Naive thymus-derived CD4-positive, alpha-beta T cell (primary cell): ENCODE data around the gene SLC29A1. TPM values are rescaled to one million over a fixed set of nuclear protein-coding genes. Genes with fewer than 3 reads are reported as not detected.
A peak's percentile ranks its signal among the peaks of the same experiment; 100 is the strongest.

Experiments
- ATAC-seq: fragments of 150-1000 bp; cut with Tn5 transposase; 2 replicates; pipeline ENCODE4 v1.10.0; 2021; ENCODE audit warnings: mild to moderate bottlenecking, moderate library complexity
- CTCF ChIA-PET: fragments of 350-600 bp; sonication (Branson Sonifier 250); formaldehyde crosslinking; loops from one replicate; lab custom pipeline; 2021; ENCODE audit warnings: antibody characterized with exemption; lab: Charles Lee
- POLR2A ChIA-PET: fragments of 350-600 bp; sonication (Branson Sonifier 250); formaldehyde crosslinking; loops from one replicate; lab custom pipeline; 2021; ENCODE audit warnings: antibody characterized with exemption, inconsistent platforms; lab: Charles Lee
- DNase-seq, 9 donors: peaks; one replicate each; pipeline versions ENCODE4 v3.0.0 to v3.0.0-alpha.2; 2020 to 2022; ENCODE audit warnings: mixed read lengths in 1 of 9
- H3K27ac ChIP-seq: one replicate; pipeline ENCODE4 v1.7.0; 2013; ENCODE audit warnings: mild to moderate bottlenecking, low read depth, low read length, moderate library complexity
- H3K27me3 ChIP-seq, 2 donors: one replicate each; pipeline ENCODE4 v1.7.0; 2013; ENCODE audit warnings: low read length in 2 of 2, mild to moderate bottlenecking in 2 of 2, moderate library complexity in 2 of 2; ENCODE audit not compliant: control insufficient read depth in 2 of 2, insufficient read depth in 2 of 2
- H3K36me3 ChIP-seq, 3 experiments: 1 replicate in 2 of 3; 2 replicates in 1 of 3; pipeline ENCODE4 v1.7.0; 2013; ENCODE audit warnings: low read length in 3 of 3, mild to moderate bottlenecking in 3 of 3, moderate library complexity in 1 of 3; ENCODE audit not compliant: insufficient read depth in 3 of 3, control insufficient read depth in 2 of 3
- H3K4me1 ChIP-seq, 2 donors: one replicate each; pipeline ENCODE4 v1.7.0; 2013; ENCODE audit warnings: low read length in 2 of 2, mild to moderate bottlenecking in 2 of 2, moderate library complexity in 1 of 2; ENCODE audit not compliant: control insufficient read depth in 2 of 2, insufficient read depth in 2 of 2
- H3K4me3 ChIP-seq: 2 replicates; pipeline ENCODE4 v1.7.0; 2013; ENCODE audit warnings: mild to moderate bottlenecking, low read length
- H3K9me3 ChIP-seq, 3 experiments: 1 replicate in 2 of 3; 2 replicates in 1 of 3; pipeline ENCODE4 v1.7.0; 2013; ENCODE audit warnings: low read length in 3 of 3; ENCODE audit not compliant: control insufficient read depth in 2 of 3
- H3K27ac Mint-ChIP-seq, 9 donors: one replicate each; pipeline ENCODE4 v1.8.0; 2020 to 2022; ENCODE audit warnings: mixed read lengths in 9 of 9, mild to moderate bottlenecking in 8 of 9, moderate library complexity in 5 of 9, inconsistent platforms in 2 of 9
- H3K27me3 Mint-ChIP-seq, 5 donors: one replicate each; pipeline ENCODE4 v1.8.0; 2021 to 2022; ENCODE audit warnings: mixed read lengths in 5 of 5, mild to moderate bottlenecking in 1 of 5
- H3K36me3 Mint-ChIP-seq, 5 donors: one replicate each; pipeline ENCODE4 v1.8.0; 2020 to 2022; ENCODE audit warnings: mixed read lengths in 5 of 5, mild to moderate bottlenecking in 3 of 5, inconsistent platforms in 1 of 5
- H3K4me1 Mint-ChIP-seq, 7 donors: one replicate each; pipeline ENCODE4 v1.8.0; 2020 to 2022; ENCODE audit warnings: mixed read lengths in 7 of 7, mild to moderate bottlenecking in 3 of 7, inconsistent platforms in 1 of 7
- H3K4me3 Mint-ChIP-seq, 10 donors: one replicate each; pipeline ENCODE4 v1.8.0; 2020 to 2022; ENCODE audit warnings: mild to moderate bottlenecking in 10 of 10, mixed read lengths in 10 of 10, moderate library complexity in 6 of 10, inconsistent platforms in 2 of 10
- H3K9me3 Mint-ChIP-seq, 11 donors: one replicate each; pipeline ENCODE4 v1.8.0; 2020 to 2022; ENCODE audit warnings: mixed read lengths in 11 of 11, mild to moderate bottlenecking in 4 of 11, inconsistent platforms in 1 of 11, moderate library complexity in 1 of 11
- intact Hi-C, 2 donors: fragments of 100-400 bp; cut with micrococcal nuclease; formaldehyde crosslinking; loops; one replicate each; pipeline ENCODE4 v1.15.1; 2023
- polyA plus RNA-seq, 2 donors: library from polyadenylated mRNA; unstranded; fragments of 300-500 nt; fragmentation: Illumina TruSeq; gene quantifications; one replicate each; pipeline ENCODE4 v1.2.3, GENCODE V29; 2021
- total RNA-seq, 6 experiments: library from RNA in 5 of 6; stranded (reverse) in 5 of 6; gene quantifications; 1 replicate in 5 of 6; 2 replicates in 1 of 6; pipeline ENCODE4 v1.2.3 and lab custom pipeline; 2021 to 2026

The SLC29A1 gene
- total and polyA plus RNA-seq, 7 experiments from 2014 or later: 0.84 to 41.1 (median 1.8) TPM

DNA sequence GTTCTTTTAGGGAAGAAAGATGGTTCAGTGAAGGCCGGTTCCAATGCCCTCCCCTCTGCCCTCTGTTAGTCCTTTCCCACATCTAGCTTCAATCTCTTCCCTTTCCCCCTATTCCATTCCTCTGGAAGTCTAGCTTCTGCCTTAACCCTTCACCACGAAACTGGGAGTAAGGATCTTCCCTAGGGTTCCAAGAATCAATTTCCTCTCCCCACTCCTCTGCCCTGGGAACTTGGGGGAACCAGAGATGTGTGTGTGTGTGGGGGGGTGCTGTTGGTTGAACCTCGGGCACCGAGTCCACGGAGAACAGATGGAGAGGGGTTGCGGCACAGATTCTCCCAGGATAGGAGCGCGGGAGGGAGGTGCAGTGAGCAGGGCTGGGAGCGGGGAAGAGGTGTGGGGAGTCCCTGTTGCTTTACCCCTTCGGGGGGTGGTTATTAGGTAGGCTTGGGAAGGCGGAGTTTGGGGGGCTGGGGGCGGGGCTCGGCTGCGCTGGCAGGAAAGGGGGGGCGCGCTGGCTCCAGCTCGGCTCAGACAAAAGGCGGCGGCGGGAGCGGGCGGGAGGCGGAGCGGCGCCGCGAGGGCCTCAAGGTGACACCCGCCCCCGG is 46.6 kb downstream of the SLC29A1 start, which contains the start of gene TMEM151B:
TMEM151B (plus strand) TSS at position 530 of the 605 bp plus-strand sequence. CDS start 293 bp downstream, outside the sequence.
- ChIA-PET POLR2A (no interaction called here), CTCF (interaction anchor here (2.1 to 5.2 kb wide), 3 partner anchors 13 to 69 kb away, joined by 9 to 50 read pairs (median 31); partner anchors contain the start of gene SLC35B2)
- Mint-ChIP-seq H3K27me3 (peaks cover 44 to 59% (median 53%) of the 10 kb centered on the region in 5 donors), H3K4me3 (peak within 1 kb of the TSS; percentile 62 to 83 (median 74)), H3K9me3 (peaks cover 0 to 2% (median 0%) of the 10 kb centered on the region in 11 donors), H3K36me3 (peaks cover 0 to 4% (median 0%) of the 10 kb centered on the region in 5 donors), H3K4me1 (peaks cover 6 to 34% (median 19%) of the 10 kb centered on the region in 7 donors), H3K27ac (peak within 1 kb of the TSS in 1 of 9 donors; percentile 38)
- DNase-seq: peak in 1 of 9 donors; percentile 10
- ATAC-seq: no peak
- Histone ChIP-seq H3K36me3 (peaks cover 0 to 2% (median 0%) of the 10 kb centered on the region in 3 experiments), H3K4me1 (peaks cover 4% of the 10 kb centered on the region in 2 donors), H3K4me3 (no peak within 1 kb of the TSS), H3K27ac (no peak within 1 kb of the TSS), H3K27me3 (peaks cover 0 to 20% of the 10 kb centered on the region in 2 donors), H3K9me3 (no peaks in the 10 kb centered on the region)
- intact Hi-C loops: loop anchor here in 1 of 2 donors (2.0 kb wide), 2 partner anchors 43 to 187 kb away; partner anchors contain the start of gene AARS2

DNA sequence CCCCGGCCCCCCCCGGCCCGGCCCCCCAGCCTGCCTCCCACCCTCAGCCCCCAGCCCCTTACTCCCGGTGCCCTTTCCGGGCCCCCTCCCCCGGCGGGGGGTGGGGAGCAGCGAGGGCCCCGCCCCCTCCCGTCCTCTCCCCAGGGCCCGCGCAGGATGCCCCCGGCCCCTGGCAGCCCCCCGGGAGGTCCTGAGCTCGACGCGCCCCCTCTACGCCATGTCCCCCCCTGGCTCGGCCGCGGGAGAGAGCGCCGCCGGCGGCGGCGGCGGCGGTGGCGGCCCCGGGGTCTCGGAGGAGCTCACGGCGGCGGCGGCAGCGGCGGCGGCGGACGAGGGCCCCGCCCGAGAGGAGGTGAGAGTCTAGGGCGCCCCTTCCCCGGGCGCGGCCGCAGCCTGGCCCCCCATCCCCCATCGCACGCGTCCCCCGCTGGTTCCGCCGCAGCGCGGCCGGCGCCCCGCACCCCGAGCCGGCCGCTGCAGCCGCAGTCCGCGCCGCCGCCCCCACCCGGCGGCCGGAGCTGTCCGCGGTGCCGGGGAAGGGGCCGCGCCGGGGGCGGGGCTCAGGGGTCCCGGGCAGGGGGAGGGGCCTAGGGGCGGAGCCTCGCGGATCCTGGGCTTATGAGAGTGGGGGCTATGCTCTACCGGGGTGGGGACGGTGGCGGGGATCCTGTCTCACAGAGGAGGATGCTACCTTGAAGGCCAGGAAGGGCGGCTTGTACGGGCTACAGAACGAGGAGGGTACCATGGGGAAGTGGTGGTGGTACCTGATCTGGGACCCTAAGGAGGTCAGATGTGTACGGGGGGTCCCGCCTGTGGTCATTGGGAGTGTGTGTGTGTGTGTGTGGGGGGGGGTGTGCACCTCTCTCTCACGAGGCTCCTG is 47.4 kb downstream of the SLC29A1 start:
- Mint-ChIP-seq H3K36me3 (peaks cover 0 to 4% (median 0%) of the 10 kb centered on the region in 5 donors), H3K4me3 (peak overlapping the region; percentile 62 to 83 (median 69)), H3K9me3 (peaks cover 0 to 2% (median 0%) of the 10 kb centered on the region in 11 donors), H3K4me1 (peaks cover 6 to 32% (median 16%) of the 10 kb centered on the region in 7 donors), H3K27me3 (peaks cover 44 to 60% (median 53%) of the 10 kb centered on the region in 5 donors), H3K27ac (no peak overlapping the region)
- CTCF ChIA-PET: interaction anchor here (5.2 kb wide), 1 partner anchor 34 kb away, joined by 50 read pairs; no protein-coding TSS in a partner anchor
- no peaks in the 10 kb centered on the region for H3K36me3 ChIP-seq
- intact Hi-C loops: no loop called here
- H3K27me3 ChIP-seq: peaks cover 0 to 20% of the 10 kb centered on the region in 2 donors
- no peak overlapping the region for H3K4me3 ChIP-seq
- ATAC-seq (peak; percentile 17), DNase-seq (peak in 1 of 9 donors; percentile 18)
- peaks cover 2 to 4% of the 10 kb centered on the region in 2 donors for H3K4me1 ChIP-seq
- no peak overlapping the region for H3K27ac ChIP-seq
- no peaks in the 10 kb centered on the region for H3K9me3 ChIP-seq
- POLR2A ChIA-PET: interaction anchor here (1.1 kb wide), 1 partner anchor 36 kb away, joined by 4 read pairs; no protein-coding TSS in a partner anchor

DNA sequence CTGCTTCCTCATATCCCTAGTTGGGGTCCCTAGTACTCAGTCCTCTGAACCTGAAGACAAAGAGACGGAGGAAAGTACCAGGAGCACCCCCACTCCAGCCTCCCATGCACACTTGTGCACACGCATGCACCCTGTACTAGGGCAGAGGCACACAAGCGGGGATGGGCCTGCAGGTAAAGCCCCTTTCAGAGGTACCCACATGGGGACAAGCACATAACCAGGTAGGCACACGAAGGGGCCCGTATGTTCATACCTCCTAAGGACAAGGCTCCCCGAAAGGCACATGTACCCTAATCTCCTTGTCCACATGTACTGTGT is 48.0 kb downstream of the SLC29A1 start:
- H3K36me3 Mint-ChIP-seq: peaks cover 0 to 4% (median 0%) of the 10 kb centered on the region in 5 donors
- POLR2A ChIA-PET: interaction anchor here (1.1 kb wide), 1 partner anchor 37 kb away, joined by 4 read pairs; no protein-coding TSS in a partner anchor
- DNase-seq (no peak), ATAC-seq (no peak)
- H3K27ac Mint-ChIP-seq: no peak overlapping the region
- no peak overlapping the region for H3K4me3 ChIP-seq
- peaks cover 44 to 60% (median 53%) of the 10 kb centered on the region in 5 donors for H3K27me3 Mint-ChIP-seq
- no peaks in the 10 kb centered on the region for H3K9me3 ChIP-seq
- H3K4me1 Mint-ChIP-seq: peaks cover 6 to 26% (median 16%) of the 10 kb centered on the region in 7 donors
- H3K9me3 Mint-ChIP-seq: peaks cover 0 to 2% (median 0%) of the 10 kb centered on the region in 11 donors
- no peak overlapping the region for H3K27ac ChIP-seq
- no peaks in the 10 kb centered on the region for H3K36me3 ChIP-seq
- peaks cover 0 to 20% of the 10 kb centered on the region in 2 donors for H3K27me3 ChIP-seq
- H3K4me3 Mint-ChIP-seq: peak overlapping the region; percentile 62 to 83 (median 69)
- peaks cover 0 to 4% of the 10 kb centered on the region in 2 donors for H3K4me1 ChIP-seq
- CTCF ChIA-PET: interaction anchor here (1.4 kb wide), 1 partner anchor 24 kb away, joined by 4 read pairs; no protein-coding TSS in a partner anchor
- intact Hi-C loops: no loop called here

DNA sequence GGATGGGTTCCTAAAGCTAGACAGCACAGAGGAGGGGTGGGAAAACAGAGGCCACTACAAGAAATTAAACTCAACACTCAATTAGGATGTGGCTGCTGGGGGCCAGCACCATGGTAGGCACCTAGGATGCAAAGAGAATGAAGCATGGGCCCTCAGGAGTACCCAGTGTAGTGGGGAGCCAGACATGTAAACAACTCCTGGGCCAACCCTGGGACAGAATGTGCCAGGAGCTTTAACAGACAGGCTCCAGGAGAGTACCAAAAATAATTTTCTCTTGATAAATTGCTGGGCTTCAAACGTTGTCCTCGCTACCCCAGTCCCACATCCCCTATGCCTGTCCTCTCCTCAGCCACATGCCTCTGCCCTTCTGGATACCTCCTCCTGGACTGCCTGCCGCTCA is 48.5 kb downstream of the SLC29A1 start:
- peak overlapping the region in 8 of 10 donors; percentile 15 to 72 (median 62) for H3K4me3 Mint-ChIP-seq
- H3K36me3 Mint-ChIP-seq: peaks cover 0 to 4% (median 0%) of the 10 kb centered on the region in 5 donors
- ChIA-PET POLR2A (no interaction called here), CTCF (interaction anchor here (0.6 to 1.4 kb wide), 2 partner anchors 24 to 120 kb away, joined by 3 to 4 read pairs; no protein-coding TSS in a partner anchor)
- peaks cover 48 to 64% (median 57%) of the 10 kb centered on the region in 5 donors for H3K27me3 Mint-ChIP-seq
- H3K36me3 ChIP-seq: no peaks in the 10 kb centered on the region
- no peaks in the 10 kb centered on the region for H3K9me3 ChIP-seq
- H3K4me3 ChIP-seq: no peak overlapping the region
- no peak overlapping the region for H3K27ac ChIP-seq
- H3K4me1 ChIP-seq: peaks cover 0 to 4% of the 10 kb centered on the region in 2 donors
- peaks cover 0 to 2% (median 0%) of the 10 kb centered on the region in 11 donors for H3K9me3 Mint-ChIP-seq
- DNase-seq (no peak), ATAC-seq (no peak)
- H3K27me3 ChIP-seq: peaks cover 0 to 26% of the 10 kb centered on the region in 2 donors
- intact Hi-C loops: no loop called here
- no peak overlapping the region for H3K27ac Mint-ChIP-seq
- H3K4me1 Mint-ChIP-seq: peaks cover 5 to 30% (median 16%) of the 10 kb centered on the region in 7 donors

DNA sequence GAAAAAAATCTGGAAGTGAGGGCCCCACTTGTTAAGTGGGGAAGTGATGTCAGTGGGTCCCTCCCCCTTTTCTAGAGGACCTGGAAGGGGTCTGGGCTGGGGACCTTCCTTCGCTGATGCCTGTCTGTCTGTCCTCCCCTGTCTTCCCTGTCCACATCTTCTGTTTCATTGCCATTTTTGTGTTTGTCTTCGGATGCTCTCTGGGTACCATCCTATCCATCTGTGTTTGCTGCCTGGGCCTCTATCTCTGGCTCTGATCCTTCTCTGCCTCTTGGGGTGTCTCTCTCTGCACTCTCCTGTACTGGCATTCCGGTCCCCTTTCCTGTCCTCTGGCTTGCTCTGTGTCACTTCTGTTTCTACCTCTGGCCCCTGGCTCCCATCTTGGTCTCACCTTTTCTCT is 49.1 kb downstream of the SLC29A1 start:
- intact Hi-C loops: no loop called here
- Mint-ChIP-seq H3K4me1 (peaks cover 5 to 28% (median 18%) of the 10 kb centered on the region in 7 donors), H3K27me3 (peaks cover 55 to 70% (median 62%) of the 10 kb centered on the region in 5 donors), H3K27ac (peak overlapping the region in 2 of 9 donors; percentile 28 to 75), H3K4me3 (peak overlapping the region in 6 of 10 donors; percentile 0 to 52 (median 12)), H3K9me3 (peaks cover 0 to 2% (median 0%) of the 10 kb centered on the region in 11 donors), H3K36me3 (peaks cover 0 to 4% (median 0%) of the 10 kb centered on the region in 5 donors)
- Histone ChIP-seq H3K4me3 (no peak overlapping the region), H3K4me1 (peaks cover 0 to 4% of the 10 kb centered on the region in 2 donors), H3K27me3 (peaks cover 0 to 29% of the 10 kb centered on the region in 2 donors), H3K27ac (no peak overlapping the region), H3K9me3 (no peaks in the 10 kb centered on the region), H3K36me3 (no peaks in the 10 kb centered on the region)
- ATAC-seq (no peak), DNase-seq (no peak)
- POLR2A ChIA-PET: no interaction called here
- CTCF ChIA-PET: interaction anchor here (1.4 kb wide), 1 partner anchor 23 kb away, joined by 4 read pairs; no protein-coding TSS in a partner anchor
